Ovary (tissue), 3 donors: ENCODE data around the gene CACNA1S.
A peak's percentile ranks its signal among the peaks of the same experiment; 100 is the strongest.

ENCODE experiments used
- EP300 ChIP-seq: sonication (generic); formaldehyde crosslinking; IDR thresholded peaks from one replicate; pipeline ENCODE4 v1.6.1; 2017; ENCODE audit warnings: antibody characterized with exemption
- TF ChIP-seq, protein P1 (sequence below), 3 donors: fragments of 450-650 bp in 2 of 3; fragments of 200-600 bp in 1 of 3; IDR thresholded peaks; one replicate each; pipeline versions ENCODE4 v1.5.1 to v1.8.0; 2016 to 2022; ENCODE audit warnings: antibody characterized with exemption in 3 of 3, mild to moderate bottlenecking in 1 of 3
- donor health status: DM: no; HTN: no; CAD: no.

DNA sequence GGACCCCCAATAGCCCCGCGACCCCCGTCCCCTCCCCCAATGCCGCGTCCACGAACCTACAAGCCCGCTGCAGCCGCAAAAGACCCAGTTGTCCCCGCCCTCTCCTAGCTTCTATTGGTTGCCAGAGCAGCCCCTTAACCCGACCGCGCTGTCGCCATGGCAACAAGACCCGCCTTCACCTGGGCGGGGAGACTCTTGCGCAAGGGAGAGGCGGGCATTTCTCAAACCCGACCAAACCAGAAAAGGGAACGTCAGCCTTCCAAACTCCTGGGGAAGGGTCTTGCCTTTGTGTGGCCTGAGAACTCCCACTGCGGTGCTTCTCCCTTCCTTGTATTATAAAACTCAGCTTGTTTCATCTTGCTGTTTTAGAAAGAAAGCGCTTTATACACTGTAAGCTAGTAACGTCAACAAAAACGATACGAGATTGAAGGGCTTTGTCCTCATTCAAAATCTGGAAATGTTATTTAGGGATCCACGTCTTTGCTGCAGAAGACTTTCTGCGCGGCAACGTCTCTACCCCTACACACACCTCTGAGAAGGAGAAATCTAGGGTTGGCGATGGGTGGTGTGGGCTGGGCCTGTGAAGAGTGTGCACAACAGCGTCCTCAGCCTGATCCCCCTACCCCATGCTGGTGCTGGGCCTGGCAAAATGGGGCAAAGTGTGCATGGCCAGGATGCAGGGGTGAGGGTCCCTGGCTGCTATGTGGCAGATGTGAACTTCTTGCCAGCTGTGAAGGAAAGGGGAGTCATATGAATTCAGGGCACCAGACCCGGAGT lies 42.4 kb upstream of the CACNA1S start, which contains the start of gene TMEM9:
- TF ChIP-seq, protein P1, sequence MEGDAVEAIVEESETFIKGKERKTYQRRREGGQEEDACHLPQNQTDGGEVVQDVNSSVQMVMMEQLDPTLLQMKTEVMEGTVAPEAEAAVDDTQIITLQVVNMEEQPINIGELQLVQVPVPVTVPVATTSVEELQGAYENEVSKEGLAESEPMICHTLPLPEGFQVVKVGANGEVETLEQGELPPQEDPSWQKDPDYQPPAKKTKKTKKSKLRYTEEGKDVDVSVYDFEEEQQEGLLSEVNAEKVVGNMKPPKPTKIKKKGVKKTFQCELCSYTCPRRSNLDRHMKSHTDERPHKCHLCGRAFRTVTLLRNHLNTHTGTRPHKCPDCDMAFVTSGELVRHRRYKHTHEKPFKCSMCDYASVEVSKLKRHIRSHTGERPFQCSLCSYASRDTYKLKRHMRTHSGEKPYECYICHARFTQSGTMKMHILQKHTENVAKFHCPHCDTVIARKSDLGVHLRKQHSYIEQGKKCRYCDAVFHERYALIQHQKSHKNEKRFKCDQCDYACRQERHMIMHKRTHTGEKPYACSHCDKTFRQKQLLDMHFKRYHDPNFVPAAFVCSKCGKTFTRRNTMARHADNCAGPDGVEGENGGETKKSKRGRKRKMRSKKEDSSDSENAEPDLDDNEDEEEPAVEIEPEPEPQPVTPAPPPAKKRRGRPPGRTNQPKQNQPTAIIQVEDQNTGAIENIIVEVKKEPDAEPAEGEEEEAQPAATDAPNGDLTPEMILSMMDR (IDR thresholded peaks at IDR 0.05) = no peak
- TF ChIP-seq EP300 = peak; percentile 21
